Omental fat pad (tissue), 4 donors: ENCODE data around the gene DPP6. TPM values are rescaled to one million over a fixed set of nuclear protein-coding genes. Genes with fewer than 3 reads are reported as not detected.

Experiments
- ATAC-seq: fragments of 150-250 bp; one replicate; pipeline ENCODE4 v1.9.1; 2016; ENCODE audit warnings: mild to moderate bottlenecking, moderate library complexity; ENCODE audit not compliant: low FRiP score
- DNase-seq: peaks from one replicate; pipeline ENCODE4 v3.0.0-alpha.2; 2019; ENCODE audit warnings: low spot score
- CTCF ChIP-seq, 3 donors: fragments of 450-650 bp; IDR thresholded peaks; one replicate each; pipeline ENCODE4 v1.5.1; 2016 to 2017; ENCODE audit warnings: antibody characterized with exemption in 3 of 3, mild to moderate bottlenecking in 3 of 3, moderate library complexity in 2 of 3
- total RNA-seq, 4 donors: library from RNA; depleted of rRNA; stranded (reverse); fragments of >200 nt; gene quantifications; one replicate each; pipeline ENCODE4 v1.1.0, GENCODE V29; 2016

Gene DPP6
- total RNA-seq, 4 donors from 2014 or later = 0.13 to 1.8 (median 1.3) TPM

GRCh38 chr7:154343778-154344412, 291.7 kb downstream of the DPP6 start:
- DNase-seq (no peak), ATAC-seq (no peak)
- no peak for TF ChIP-seq CTCF (IDR thresholded peaks at IDR 0.05)

DNA sequence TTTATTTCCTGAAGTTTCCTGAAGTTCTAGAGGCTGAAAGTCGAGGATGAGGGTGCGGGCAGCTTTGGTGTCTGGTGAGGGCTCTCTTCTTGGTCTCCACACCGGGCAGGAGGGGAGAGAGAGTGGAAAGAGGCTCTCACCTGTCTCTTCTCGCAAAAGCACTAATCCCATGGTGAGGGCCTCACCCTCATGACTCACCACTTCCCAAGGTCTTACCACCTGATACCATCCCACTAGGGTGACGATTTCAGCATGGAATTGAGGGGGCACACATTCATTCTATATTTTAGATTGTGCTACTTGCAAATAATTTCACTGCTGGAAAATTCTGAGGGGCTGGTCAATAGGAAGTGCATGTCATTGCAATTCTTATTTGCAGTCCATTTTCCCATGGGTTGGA, 292.9 kb downstream of the DPP6 start:
- no peak for TF ChIP-seq CTCF (IDR thresholded peaks at IDR 0.05)
- DNase-seq = no peak
- no peak for ATAC-seq

- no peak for ATAC-seq
- no peak for DNase-seq
- TF ChIP-seq CTCF (IDR thresholded peaks at IDR 0.05) = no peak
Measured at GRCh38 chr7:154347700-154348266, 295.6 kb downstream of the DPP6 start.

GRCh38 chr7:154350892-154351291, 298.7 kb downstream of the DPP6 start:
- no peak for TF ChIP-seq CTCF (IDR thresholded peaks at IDR 0.05)
- no peak for DNase-seq
- ATAC-seq = no peak

DNA sequence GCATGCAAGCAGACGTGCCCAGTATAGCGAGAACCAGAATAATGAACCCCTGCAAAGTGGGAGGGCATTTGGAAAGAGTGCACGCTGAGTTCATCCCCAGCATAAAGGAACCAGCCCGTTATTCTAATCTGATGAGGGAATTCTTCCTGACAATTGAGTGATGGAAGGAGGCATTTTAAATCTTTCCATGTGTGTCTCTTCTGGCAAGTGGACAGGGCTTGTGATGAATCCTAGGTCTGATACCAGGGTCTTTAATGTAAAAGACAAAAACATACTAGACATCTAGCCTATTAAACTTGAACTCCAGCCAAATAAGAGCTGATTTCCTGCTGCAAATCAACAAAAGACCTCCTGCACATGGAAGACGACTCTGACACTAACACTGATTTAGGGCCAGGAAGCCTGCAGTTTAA, 301.2 kb downstream of the DPP6 start:
- no peak for ATAC-seq
- no peak for DNase-seq
- no peak for TF ChIP-seq CTCF (IDR thresholded peaks at IDR 0.05)

- TF ChIP-seq CTCF (IDR thresholded peaks at IDR 0.05) = no peak
- ATAC-seq = no peak
- no peak for DNase-seq
Measured at GRCh38 chr7:154364170-154364569, 312.0 kb downstream of the DPP6 start.

- DNase-seq = no peak
- no peak for ATAC-seq
- TF ChIP-seq CTCF (IDR thresholded peaks at IDR 0.05) = no peak
Measured at GRCh38 chr7:154371424-154371823, 319.2 kb downstream of the DPP6 start.
